RWPE1 (cell line): Measurements from ENCODE around the gene DDX24.

Experiments used
- CTCF ChIA-PET: fragments of 350-600 bp; sonication (Branson Sonifier 250); formaldehyde crosslinking; extraction: SDS; loops from one replicate; lab custom pipeline; 2021; lab: Yijun Ruan, JAX
- POLR2A ChIA-PET: fragments of 400-600 bp; formaldehyde crosslinking; extraction: SDS; loops from one replicate; lab custom pipeline; 2020; ENCODE audit warnings: antibody characterized with exemption; ENCODE audit not compliant: low non-redundant PET; lab: Yijun Ruan, JAX
- DNase-seq: peaks from one replicate; pipeline ENCODE4 v3.0.0; 2012; ENCODE audit warnings: low spot score
- H3K27ac ChIP-seq: fragments of 450-650 bp; 2 replicates; pipeline ENCODE4 v1.5.1; 2017
- CTCF ChIP-seq: fragments of 450-650 bp; conservative IDR thresholded peaks from 2 replicates; pipeline ENCODE4 v1.5.1; 2017; ENCODE audit warnings: low read depth, mild to moderate bottlenecking

Gene DDX24

DNA sequence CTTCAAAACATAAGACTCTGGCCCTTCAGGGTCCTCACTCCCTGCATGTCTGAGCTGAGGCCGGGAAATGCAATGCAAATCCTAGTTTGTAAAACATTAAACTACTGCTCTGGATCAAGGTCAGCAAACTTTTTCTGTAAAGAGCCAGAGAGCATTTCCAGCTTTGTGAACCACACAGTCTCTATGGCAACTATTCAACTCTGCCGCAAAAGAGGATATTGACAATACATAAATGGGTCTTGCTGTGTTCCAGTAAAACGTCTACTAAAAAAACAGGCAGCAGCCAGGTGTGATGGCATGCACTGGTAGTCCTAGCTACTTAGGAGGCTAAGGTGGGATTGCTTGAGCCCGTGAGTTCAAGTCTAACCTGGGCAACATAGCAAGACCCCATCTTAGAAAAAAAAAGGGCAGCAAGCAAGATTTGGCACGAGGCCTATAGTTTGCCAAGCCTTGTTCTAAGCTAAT, 22.3 kb downstream of the DDX24 start:
- ChIA-PET CTCF (interaction anchor here (1.0 kb wide), 1 partner anchor 31 kb away, joined by 3 read pairs; no protein-coding TSS in a partner anchor), POLR2A (no interaction called here)
- H3K27ac ChIP-seq, result no peak overlapping the region
- DNase-seq, result no peak
- no peak for TF ChIP-seq CTCF

GRCh38 chr14:94058128-94058673, 22.8 kb downstream of the DDX24 start:
- TF ChIP-seq CTCF, result no peak
- POLR2A ChIA-PET, result no interaction called here
- H3K27ac ChIP-seq, result no peak overlapping the region
- CTCF ChIA-PET, result interaction anchor here (1.0 kb wide), 1 partner anchor 32 kb away, joined by 3 read pairs; no protein-coding TSS in a partner anchor
- no peak for DNase-seq

DNA sequence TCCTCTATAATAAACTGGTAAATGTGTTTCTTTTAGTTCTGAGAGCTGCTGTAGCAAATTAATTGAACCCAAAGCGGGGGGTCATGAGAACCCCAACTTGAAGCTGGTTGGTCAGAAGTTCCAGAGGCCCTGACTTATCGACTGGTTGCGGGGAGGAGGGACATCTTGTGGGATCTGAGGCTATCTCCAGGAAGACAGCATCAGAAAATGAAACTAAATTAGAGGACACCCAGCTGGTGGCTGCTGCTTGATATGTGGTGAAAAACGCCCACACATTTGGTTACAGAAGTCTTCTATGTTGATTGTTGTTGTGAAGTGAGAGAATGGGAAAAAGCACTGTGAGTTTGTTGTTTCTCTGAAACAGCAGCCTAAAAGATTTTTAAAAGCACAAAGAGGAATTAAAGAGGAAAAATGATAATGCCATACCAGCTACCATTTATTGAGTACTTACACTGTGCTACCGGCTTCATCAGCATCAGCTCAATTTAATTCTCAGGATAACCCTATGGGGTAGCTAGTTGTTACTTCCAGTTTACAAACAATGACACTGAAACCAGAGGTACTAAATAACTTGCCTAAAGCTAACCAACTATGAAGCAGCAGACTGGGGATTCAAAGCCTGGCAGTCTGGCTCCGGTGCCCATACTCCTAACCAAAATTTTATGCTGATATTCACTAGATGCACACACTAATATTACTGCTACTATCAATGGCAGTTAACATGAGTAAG, 24.3 kb downstream of the DDX24 start:
- CTCF ChIA-PET, result interaction anchor here (0.7 to 1.4 kb wide), 2 partner anchors 52 to 80 kb away, joined by 3 to 5 read pairs; no protein-coding TSS in a partner anchor
- DNase-seq, result no peak
- POLR2A ChIA-PET, result no interaction called here
- no peak for TF ChIP-seq CTCF
- H3K27ac ChIP-seq, result no peak overlapping the region

DNA sequence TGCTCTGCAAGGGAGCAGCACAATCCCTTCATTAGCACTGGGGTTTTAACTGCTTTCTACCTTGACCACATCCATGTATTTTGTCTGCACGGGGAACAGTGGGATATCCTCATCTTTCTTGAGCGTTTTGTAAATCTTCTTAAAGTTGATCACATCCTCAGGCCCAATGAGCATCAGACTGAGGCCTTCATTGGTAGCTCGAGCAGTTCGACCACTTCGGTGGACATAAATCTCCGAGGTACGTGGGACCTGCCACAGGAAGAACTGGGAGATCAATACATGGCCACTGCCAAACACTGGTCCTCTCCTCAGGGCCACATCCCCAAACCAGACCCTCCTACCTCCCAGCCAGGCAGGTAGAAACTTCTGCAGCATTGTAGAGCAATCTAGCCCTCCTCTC, 26.1 kb downstream of the DDX24 start:
- H3K27ac ChIP-seq, result no peak overlapping the region
- TF ChIP-seq CTCF, result no peak
- no peak for DNase-seq
- CTCF ChIA-PET, result no interaction called here
- POLR2A ChIA-PET, result no interaction called here

DNA sequence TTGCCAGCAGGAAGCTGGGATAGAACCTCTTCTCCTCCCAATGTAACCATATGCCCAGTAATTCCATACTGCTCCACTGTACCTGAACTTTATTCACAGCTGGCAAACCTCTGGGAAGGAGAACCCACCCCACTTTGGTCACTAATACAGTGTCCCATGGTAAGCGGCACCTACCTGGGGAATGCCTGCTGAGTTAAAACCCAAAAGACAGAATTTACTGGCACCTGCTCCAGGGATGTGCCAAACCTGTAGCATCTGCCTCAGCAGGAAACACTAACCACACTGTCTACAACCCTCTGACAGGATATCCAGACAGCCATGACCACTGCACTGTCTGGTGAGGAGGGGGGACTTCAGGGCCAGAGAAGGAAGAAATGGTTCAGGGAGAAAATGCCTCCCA, 26.6 kb downstream of the DDX24 start:
- no peak overlapping the region for H3K27ac ChIP-seq
- TF ChIP-seq CTCF, result no peak
- CTCF ChIA-PET, result interaction anchor here (1.0 kb wide), 1 partner anchor 11 kb away, joined by 3 read pairs; no protein-coding TSS in a partner anchor
- DNase-seq, result no peak
- POLR2A ChIA-PET, result no interaction called here

DNA sequence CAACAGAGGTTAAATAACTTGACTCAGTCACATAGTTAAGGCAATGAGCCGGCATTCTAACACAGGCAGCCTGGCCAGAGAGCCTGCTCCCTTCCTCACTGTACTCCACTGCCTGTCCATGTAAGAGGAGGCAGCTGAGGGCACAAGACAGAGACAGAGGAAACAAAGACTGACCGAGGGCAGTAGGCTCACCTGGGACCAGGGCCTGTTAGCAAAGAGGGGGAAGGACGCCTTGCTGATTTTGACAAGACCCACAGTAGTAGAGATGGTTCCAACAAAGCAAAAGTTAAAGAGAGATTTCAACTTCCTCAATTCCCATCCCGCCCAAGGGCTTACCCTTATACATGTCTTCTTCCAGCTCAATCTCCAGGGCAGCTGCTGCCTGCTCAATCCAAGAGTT, 28.3 kb downstream of the DDX24 start:
- POLR2A ChIA-PET, result no interaction called here
- H3K27ac ChIP-seq, result no peak overlapping the region
- no peak for DNase-seq
- CTCF ChIA-PET, result interaction anchor here (0.5 to 0.7 kb wide), 2 partner anchors 32 to 114 kb away, joined by 3 to 5 read pairs; no protein-coding TSS in a partner anchor
- no peak for TF ChIP-seq CTCF
